Activated CD8-positive, alpha-beta memory T cell treated with anti-CD3 and anti-CD28 coated beads, Interleukin-2, amount 50 U/mL, for 24 hours (primary cell): ENCODE measurements around the gene FAM110C.
"Not testable (repeated sequence)": the region's sequence is repeated elsewhere in the genome, so short reads cannot be mapped to it uniquely, and the experiment has no call there.

ENCODE experiments used
- DNase-seq: peaks from one replicate; pipeline ENCODE4 v3.0.0-alpha.2; 2020; ENCODE audit errors: extremely low read depth

FAM110C gene

GRCh38 chr2:46471-47345 is at the start of gene FAM110C:
Gene FAM110C (minus strand): TSS chr2:46505. CDS start chr2:46385, 120 bp downstream.
- no peak for DNase-seq

GRCh38 chr2:92326-92725 is 46.0 kb upstream of the FAM110C start:
- no peak for DNase-seq

DNA sequence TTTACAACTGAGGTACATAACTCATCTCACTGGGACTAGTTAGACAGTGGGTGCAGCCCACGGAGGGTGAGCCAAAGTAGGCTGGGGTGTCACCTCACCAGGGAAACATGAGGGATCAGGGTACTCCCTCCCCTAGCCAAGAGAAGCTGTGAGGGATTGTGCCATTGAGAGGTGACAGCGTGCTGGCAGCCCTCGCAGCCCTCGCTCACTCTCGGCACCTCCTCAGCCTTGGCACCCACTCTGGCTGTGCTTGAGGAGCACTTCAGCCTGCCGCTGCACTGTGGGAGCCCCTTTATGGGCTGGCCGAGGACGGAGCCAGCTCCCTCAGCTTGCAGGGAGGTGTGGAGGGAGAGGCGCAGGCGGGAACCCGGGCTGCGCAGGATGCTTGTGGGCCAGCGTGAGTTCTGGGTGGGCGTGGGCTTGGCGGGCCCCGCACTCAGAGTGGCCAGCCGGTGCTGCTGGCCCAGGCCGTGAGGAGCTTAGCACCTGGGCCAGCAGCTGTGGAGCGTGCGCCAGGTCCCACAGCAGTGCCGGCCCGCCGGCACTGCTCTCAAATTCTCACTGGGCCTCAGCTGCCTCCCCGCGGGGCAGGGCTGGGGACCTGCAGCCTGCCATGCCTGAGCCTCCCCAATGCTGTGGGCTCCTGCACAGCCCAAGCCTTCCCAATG is 44.5 kb upstream of the FAM110C start:
- DNase-seq: no peak

- no peak for DNase-seq
These were observed 39.5 kb upstream of the FAM110C start for GRCh38 chr2:85761-86160.

GRCh38 chr2:84121-84520 is 37.8 kb upstream of the FAM110C start:
- DNase-seq: no peak

DNA sequence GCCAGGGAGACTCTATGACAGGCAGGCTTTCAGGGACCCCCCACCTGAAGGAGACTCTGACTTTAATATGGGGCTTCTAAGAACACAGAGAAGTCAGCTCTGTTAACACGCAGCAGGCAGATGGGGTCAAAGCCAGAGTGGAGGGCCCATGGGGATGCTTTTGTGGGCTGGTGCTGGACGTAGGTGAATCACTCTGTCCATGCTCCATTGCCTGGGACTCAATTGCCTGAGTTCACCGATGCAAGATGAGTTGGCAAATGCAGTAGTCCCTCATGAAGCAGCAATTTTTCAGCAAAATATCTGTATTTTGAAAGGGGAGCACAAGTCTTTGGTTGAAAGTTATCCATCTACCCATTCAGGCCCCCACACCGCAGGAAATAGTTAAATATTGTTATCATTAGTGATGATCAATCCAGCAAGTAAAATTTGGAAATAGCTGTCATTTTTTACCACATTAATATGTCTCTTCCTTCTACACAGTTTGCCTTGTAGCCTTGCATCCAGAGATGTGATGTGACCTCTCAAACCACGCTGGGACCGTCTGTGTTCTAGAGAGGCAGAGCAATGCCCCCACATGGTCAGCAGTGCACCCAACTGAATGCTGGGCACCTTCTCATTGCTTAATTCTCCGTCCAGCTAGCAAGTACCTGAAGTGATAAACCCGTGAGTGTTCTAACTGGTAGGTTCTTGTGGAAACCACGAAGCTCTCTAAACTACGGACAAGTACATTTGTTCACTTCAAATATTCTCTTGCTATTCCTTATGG is 34.8 kb upstream of the FAM110C start:
- no peak for DNase-seq

- DNase-seq: no peak
These were observed 34.1 kb upstream of the FAM110C start for GRCh38 chr2:80378-80777.

DNA sequence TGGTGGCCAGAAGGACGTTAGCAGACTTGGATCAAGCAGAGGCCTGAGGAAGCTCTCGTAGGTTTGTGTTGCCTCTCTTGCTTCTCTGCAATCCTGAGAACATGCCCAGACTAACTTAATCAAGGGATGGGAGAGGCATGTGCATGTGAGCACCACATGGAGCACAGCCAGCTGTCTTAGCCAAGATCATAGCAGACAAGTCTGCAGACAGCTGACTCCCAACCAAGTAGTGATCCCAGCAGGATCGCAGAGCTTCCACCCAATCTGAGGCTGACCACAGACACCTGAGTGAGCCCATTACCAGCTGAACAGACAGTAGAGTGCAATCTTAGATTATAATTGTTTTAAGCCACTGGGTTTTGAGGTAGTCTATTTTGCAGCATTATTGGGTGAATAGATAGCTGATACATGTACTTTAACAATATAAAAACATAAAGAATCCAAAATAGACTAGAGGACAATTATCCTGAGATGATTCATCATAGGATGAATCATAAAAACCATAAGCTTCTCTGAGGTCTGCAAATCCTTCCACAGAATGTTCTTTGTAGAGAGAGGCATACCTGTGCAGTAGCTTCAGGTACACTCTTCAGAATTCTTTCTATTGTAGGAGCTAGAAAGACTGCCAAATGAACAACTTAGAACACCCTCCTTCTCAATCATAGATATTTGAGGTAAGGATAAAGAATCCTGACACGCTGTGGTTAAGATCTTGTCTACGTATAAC is 25.2 kb upstream of the FAM110C start:
- DNase-seq: no peak

DNA sequence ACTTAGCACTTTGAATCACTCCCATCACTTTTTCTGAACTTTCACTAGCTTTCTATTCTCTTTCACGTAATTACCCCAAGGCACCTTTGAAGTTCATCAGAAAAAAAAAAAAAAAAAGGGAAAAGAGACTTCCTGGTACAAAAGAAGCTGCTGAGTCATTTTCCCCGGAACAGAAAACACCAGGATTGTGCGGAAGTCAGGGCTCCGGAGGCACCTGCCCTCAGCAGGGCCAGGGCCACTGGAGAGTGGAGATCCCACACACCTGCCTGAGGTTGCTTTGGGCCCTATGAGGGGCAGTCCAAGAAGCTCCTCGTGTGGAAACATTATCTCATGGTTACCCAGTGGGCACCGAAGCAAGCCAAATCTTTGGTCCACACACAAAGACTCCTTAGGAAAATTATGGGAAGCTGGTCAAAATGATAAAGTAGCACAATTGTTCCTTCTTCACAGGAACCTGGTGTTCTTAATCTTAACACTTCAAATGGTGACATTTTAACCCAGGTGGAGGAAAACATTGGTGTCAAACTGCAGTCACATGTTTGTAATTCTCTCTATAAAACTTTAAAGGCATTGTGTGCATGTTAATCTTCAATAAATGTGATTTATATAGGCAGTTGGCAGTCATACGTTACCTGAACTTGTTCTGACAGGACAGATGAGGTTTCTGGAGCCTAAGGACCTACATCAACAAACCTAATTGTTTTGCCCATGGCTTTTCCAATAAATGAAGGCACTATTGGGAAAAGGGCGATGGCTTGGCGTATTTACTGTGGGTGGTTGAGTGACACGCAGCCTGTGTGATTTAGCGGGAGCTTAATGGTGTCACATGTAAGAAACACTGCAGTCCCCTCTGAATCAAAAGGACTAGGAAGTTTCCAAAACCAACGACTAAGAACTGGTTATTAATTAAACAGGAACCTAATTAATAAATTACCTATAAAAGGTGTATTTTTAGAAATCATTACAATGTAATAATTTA is 23.4 kb upstream of the FAM110C start:
- no peak for DNase-seq

DNA sequence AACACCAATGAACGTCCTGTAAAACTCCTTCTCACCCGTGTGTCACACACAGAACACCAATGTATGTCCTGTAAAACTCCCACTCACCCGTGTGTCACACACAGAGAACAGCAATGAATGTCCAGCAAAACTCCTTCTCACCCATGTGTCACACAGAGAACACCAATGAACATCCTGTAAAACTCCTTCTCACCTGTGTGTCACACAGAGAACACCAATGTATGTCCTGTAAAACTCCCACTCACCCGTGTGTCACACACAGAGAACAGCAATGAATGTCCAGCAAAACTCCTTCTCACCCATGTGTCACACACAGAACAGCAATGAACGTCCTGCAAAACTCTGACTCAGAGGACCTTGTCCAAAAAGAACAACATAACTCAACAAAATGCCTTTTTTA is 22.3 kb upstream of the FAM110C start:
- not testable (repeated sequence) for DNase-seq

GRCh38 chr2:66853-67252 is 20.5 kb upstream of the FAM110C start:
- DNase-seq: no peak

DNA sequence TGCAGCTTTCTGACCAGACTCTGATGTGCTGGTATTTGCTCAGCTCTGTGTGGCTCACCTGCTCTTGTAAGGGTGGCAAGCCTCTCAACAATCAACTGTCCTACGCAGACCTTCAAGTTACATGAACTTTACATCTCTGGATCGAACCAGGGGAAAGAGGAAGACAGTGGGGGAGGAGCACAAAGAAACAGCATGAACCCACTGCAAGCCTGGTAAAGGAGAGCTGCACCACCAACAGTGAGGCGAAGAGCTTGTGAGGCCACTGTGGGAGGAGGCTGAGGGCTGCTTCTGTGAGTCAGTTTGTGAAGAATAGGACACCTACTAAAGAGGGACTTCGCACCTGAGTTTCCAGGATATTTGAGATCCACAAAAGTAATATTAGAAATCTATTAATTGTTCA is 18.8 kb upstream of the FAM110C start:
- no peak for DNase-seq

DNA sequence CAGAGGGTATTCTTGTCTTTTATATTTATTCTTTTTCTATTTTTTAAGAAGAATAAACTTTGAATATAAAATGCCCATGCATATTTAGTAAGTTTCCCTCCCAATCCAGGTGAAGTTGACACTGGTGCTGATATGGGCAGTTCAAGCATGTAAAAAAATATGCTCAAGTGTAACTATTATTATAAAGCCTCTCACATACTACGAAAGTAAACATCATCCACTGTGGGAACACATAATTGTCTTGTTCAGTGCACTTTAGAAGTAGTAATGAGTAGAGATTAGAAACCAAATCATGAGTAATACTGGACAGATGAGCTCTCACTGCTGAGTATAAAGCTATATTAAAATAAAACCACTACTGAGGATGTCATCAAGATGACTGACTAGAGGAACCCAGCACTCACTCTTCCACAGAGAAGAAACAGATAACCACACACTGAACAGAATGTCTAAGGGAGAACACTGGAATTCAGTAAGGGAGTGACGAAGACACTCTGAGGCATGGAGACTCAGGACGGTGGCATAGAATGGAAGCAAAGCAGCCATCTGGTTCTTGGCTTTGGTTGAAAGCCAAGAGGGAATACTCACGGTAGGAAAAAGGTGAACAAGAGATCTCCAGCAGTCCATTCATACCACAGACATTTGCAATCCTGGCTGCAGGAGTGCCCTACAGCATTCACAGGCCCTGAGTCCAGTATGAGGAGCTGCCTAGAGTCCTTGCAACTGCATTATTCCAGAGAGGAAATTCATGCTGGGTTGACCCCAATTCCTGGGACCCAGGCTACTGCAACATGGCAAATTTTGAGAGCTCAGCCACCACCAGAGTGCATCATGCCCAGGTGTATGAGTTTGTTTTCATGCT is 9.5 kb upstream of the FAM110C start:
- DNase-seq: no peak

DNA sequence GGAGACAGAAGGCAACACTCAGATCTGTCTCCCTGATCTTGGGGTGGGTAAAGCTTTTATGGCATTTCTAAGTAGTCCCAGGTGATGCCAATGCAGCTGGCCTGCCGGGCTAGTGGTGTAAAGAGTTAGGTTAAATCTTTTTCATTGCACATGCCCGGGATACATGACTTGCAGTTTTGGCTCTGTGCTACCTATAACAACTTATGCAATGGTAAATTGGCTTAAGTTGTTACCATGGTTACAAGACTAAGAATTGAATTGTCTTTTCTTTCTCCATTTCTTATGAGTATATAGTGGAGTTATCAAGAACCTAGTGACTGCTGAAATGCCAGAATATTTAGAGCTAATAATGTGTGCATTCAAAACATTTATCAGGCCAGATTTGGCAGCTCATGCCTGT is 5.3 kb upstream of the FAM110C start:
- DNase-seq: no peak

- no peak for DNase-seq
These were observed 1.4 kb upstream of the FAM110C start for GRCh38 chr2:47737-48136.

DNA sequence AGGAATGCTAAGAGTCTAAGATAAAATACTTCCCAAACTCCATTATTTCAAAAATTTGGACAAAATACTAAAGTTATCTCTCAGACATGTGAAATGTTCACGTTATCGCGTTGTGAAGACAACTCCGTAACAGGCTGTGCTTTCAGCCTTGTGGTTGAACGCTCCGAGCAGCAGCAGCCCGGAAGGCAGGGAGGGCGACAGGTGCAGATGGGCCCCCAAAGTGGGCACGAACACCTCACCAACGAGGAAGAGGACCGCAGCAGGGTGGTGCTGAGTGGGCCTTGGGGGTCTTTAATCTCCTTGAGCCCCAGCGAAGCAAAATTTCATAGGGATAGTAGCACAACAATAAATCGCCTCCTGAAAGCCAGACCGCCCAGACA is 1.0 kb upstream of the FAM110C start:
- DNase-seq: no peak

GRCh38 chr2:46131-46470 is 204 bp downstream of the FAM110C start:
- DNase-seq: no peak

DNA sequence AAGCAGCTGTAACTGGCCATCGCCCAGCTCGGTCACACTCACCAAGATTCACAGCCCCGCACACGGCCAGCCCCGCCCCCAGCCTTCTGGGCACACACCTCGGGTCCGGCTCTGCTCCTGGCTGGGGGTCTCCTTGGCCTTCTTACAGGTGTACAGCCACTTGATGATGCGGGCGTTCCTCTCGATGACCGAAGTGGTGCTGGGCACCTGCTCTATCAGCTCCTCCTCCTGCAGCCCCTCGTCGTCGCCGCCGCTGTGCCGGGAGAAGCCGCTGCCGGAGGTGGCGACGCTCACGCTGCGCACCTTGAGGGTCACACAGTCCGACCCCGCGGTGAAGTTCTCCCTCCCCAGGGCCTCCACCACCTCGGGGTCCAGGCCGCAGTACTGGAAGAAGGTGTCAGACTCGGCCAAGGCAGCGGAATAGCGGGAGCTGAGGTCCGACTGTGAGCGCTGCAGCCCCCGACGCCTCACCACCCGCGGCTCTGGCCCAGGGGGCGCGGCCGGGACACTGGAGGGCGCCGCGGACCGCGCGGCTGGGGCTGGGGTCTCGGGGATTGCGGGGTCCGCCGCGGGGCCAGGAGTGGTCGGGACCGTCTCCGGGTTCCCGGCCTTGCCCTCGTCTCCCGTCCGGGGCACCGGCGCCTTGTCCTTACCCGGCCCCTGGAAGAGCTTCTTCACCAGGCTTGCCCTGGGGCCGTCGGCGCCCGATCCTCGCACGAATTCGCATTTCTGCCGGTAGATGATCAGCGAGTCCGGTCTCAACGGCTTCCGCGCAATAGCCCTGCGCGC is 769 bp downstream of the FAM110C start:
- DNase-seq: no peak

GRCh38 chr2:44748-45341 is 1.5 kb downstream of the FAM110C start:
- no peak for DNase-seq
